Neural cell (in vitro differentiated cells): Measurements from ENCODE around the gene CRLF2. TPM values are rescaled to one million over a fixed set of nuclear protein-coding genes. Genes with fewer than 3 reads are reported as not detected.
"Not testable (repeated sequence)": the region's sequence is repeated elsewhere in the genome, so short reads cannot be mapped to it uniquely, and the experiment has no call there.

Source experiments
- H2AFZ ChIP-seq: fragments of 200-600, 300-800 bp; sonication (generic), shearing (Covaris generic); 2 replicates; pipeline ENCODE4 v1.6.0; 2014; ENCODE audit warnings: low read depth, mild to moderate bottlenecking, antibody characterized with exemption, low read length, moderate library complexity
- H3F3A ChIP-seq: fragments of 200-600 bp; shearing (Covaris generic); 2 replicates; pipeline ENCODE4 v1.6.1; 2016; ENCODE audit warnings: mild to moderate bottlenecking, moderate library complexity, mixed read lengths, antibody characterized with exemption, low read length; ENCODE audit not compliant: insufficient read depth, poor library complexity, severe bottlenecking
- H3K27ac ChIP-seq: fragments of 200-600, 300-800 bp; sonication (generic), shearing (Covaris generic); 2 replicates; pipeline ENCODE4 v1.5.1; 2014; ENCODE audit warnings: mild to moderate bottlenecking, low read length, moderate library complexity
- H3K27me3 ChIP-seq: fragments of 300-800, 200-600 bp; sonication (generic), shearing (Covaris generic); 2 replicates; pipeline ENCODE4 v1.6.0; 2014; ENCODE audit warnings: mild to moderate bottlenecking, low read depth, low read length, moderate library complexity; ENCODE audit not compliant: insufficient read depth
- H3K36me3 ChIP-seq: fragments of 300-800, 200-600 bp; sonication (generic), shearing (Covaris generic); 2 replicates; pipeline ENCODE4 v1.5.1; 2014; ENCODE audit warnings: mild to moderate bottlenecking, antibody characterized with exemption, low read length, moderate library complexity; ENCODE audit not compliant: insufficient read depth
- H3K4me2 ChIP-seq: fragments of 300-800, 200-600 bp; sonication (generic), shearing (Covaris generic); 2 replicates; pipeline ENCODE4 v1.6.0; 2014; ENCODE audit warnings: mild to moderate bottlenecking, low read length
- H3K4me3 ChIP-seq: fragments of 300-800, 200-600 bp; sonication (generic), shearing (Covaris generic); 2 replicates; pipeline ENCODE4 v1.5.1; 2014; ENCODE audit warnings: mild to moderate bottlenecking, low read length, moderate library complexity
- H3K79me2 ChIP-seq: fragments of 200-600 bp; shearing (Covaris generic); replicated peaks from 2 replicates; pipeline ENCODE4 v1.6.0; 2014; ENCODE audit warnings: mild to moderate bottlenecking, low read length, moderate library complexity; ENCODE audit not compliant: insufficient read depth
- H3K9ac ChIP-seq: fragments of 300-800, 200-600 bp; sonication (generic), shearing (Covaris generic); 2 replicates; pipeline ENCODE4 v1.6.1; 2016; ENCODE audit warnings: mild to moderate bottlenecking, low read length, mixed read lengths
- H3K9me2 ChIP-seq: fragments of 200-600 bp; shearing (Covaris generic); 2 replicates; pipeline ENCODE4 v1.6.1; 2016; ENCODE audit warnings: mild to moderate bottlenecking, low read length, mixed read lengths; ENCODE audit not compliant: insufficient read depth
- H3K9me3 ChIP-seq: fragments of 200-600, 300-800 bp; sonication (generic), shearing (Covaris generic); 2 replicates; pipeline ENCODE4 v1.6.1; 2016; ENCODE audit warnings: mild to moderate bottlenecking, mixed run types, low read length, moderate library complexity, mixed read lengths
- H4K20me1 ChIP-seq: fragments of 200-600 bp; shearing (Covaris generic); 2 replicates; pipeline ENCODE4 v1.6.1; 2016; ENCODE audit warnings: mild to moderate bottlenecking, mixed run types; ENCODE audit not compliant: insufficient read depth
- EP300 ChIP-seq: fragments of 450-650 bp; conservative IDR thresholded peaks from 2 replicates; pipeline ENCODE4 v1.6.1; 2014; ENCODE audit warnings: antibody characterized with exemption, mild to moderate bottlenecking, moderate library complexity; ENCODE audit not compliant: poor library complexity, severe bottlenecking
- EZH2 ChIP-seq: fragments of 200-600, 300-800 bp; shearing (Covaris generic), sonication (generic); IDR thresholded peaks from 2 replicates; pipeline ENCODE4 v1.6.1; 2014; ENCODE audit warnings: antibody characterized with exemption, low read length, borderline replicate concordance, mild to moderate bottlenecking; ENCODE audit not compliant: insufficient read depth, poor library complexity, severe bottlenecking
- MXI1 ChIP-seq: fragments of 450-650 bp; conservative IDR thresholded peaks from 2 replicates; pipeline ENCODE4 v1.6.1; 2014; ENCODE audit warnings: antibody characterized with exemption, mild to moderate bottlenecking; ENCODE audit not compliant: poor library complexity, severe bottlenecking
- POLR2AphosphoS5 ChIP-seq: IDR thresholded peaks from 2 replicates; pipeline ENCODE4 v1.6.1; 2012
- REST ChIP-seq: IDR thresholded peaks from 2 replicates; pipeline ENCODE4 v1.6.1; 2012; ENCODE audit warnings: borderline replicate concordance
- SMC3 ChIP-seq: fragments of 450-650 bp; conservative IDR thresholded peaks from 2 replicates; pipeline ENCODE4 v1.6.1; 2014; ENCODE audit warnings: antibody characterized with exemption, mild to moderate bottlenecking, moderate library complexity; ENCODE audit not compliant: poor library complexity
- polyA plus RNA-seq: library from polyadenylated mRNA; depleted of rRNA; stranded (reverse); fragments of >200 nt; gene quantifications from 2 replicates; pipeline ENCODE4 v1.2.3, GENCODE V29; 2014

Gene CRLF2
- polyA plus RNA-seq, 1 donor from 2014 or later = not detected

GRCh38 chrX:1178580-1179057, 33.8 kb downstream of the CRLF2 start:
- Histone ChIP-seq H3K9me2 (no peaks in the 10 kb centered on the region), H4K20me1 (no peaks in the 10 kb centered on the region), H3K9ac (no peak overlapping the region), H3K4me2 (no peak overlapping the region), H3K36me3 (no peaks in the 10 kb centered on the region), H3F3A (no peaks in the 10 kb centered on the region), H2AFZ (no peak overlapping the region), H3K27ac (no peak overlapping the region), H3K27me3 (no peaks in the 10 kb centered on the region), H3K4me3 (no peak overlapping the region), H3K79me2 (no peaks in the 10 kb centered on the region), H3K9me3 (no peaks in the 10 kb centered on the region)
- TF ChIP-seq MXI1 (no peak), EZH2 (no peak), EP300 (no peak), REST (peak; percentile 85), POLR2AphosphoS5 (peak; percentile 31), SMC3 (no peak)

GRCh38 chrX:1176531-1177320, 35.7 kb downstream of the CRLF2 start:
- not testable (repeated sequence) for H3K4me2 ChIP-seq, H3K9me2 ChIP-seq, H3F3A ChIP-seq, H2AFZ ChIP-seq, H3K9me3 ChIP-seq, H3K4me3 ChIP-seq, H3K27me3 ChIP-seq, H3K9ac ChIP-seq, H3K36me3 ChIP-seq, H3K27ac ChIP-seq, H3K79me2 ChIP-seq, H4K20me1 ChIP-seq

- not testable (repeated sequence) for H3F3A ChIP-seq, H3K9me3 ChIP-seq, H3K79me2 ChIP-seq, H3K36me3 ChIP-seq, H3K27ac ChIP-seq, H3K4me3 ChIP-seq, H3K9ac ChIP-seq, H2AFZ ChIP-seq, H3K9me2 ChIP-seq, H3K4me2 ChIP-seq, H4K20me1 ChIP-seq, H3K27me3 ChIP-seq
Measured at GRCh38 chrX:1174609-1175545, 37.6 kb downstream of the CRLF2 start.

- not testable (repeated sequence) for H3K27ac ChIP-seq, H2AFZ ChIP-seq, H4K20me1 ChIP-seq, H3K79me2 ChIP-seq, H3K9me2 ChIP-seq, H3K4me3 ChIP-seq, H3K4me2 ChIP-seq, H3K9ac ChIP-seq, H3K27me3 ChIP-seq, H3F3A ChIP-seq, H3K9me3 ChIP-seq, H3K36me3 ChIP-seq
Measured at GRCh38 chrX:1173435-1173834, 39.0 kb downstream of the CRLF2 start.
